ENCODE measurements around the gene RFX4. TPM values are rescaled to one million over a fixed set of nuclear protein-coding genes. Genes with fewer than 3 reads are reported as not detected.

The RFX4 gene
- total and polyA plus RNA-seq, 9 of the 15 experiments (the other 6 are each of a cell fraction or from before 2014, with no cell fraction given): not detected

- TF ChIP-seq MBD1 (CRISPR knock-in tag; IDR thresholded peaks at IDR 0.05) (no peak), STAT5A (IDR thresholded peaks at IDR 0.05; ENCODE audit: borderline replicate concordance, low read length) (no peak; the same call in 1 of the 2 replicates), BRF2 (IDR thresholded peaks at IDR 0.05; ENCODE audit: borderline replicate concordance, insufficient read depth, insufficient read length) (no peak), MIER1 (IDR thresholded peaks at IDR 0.05; ENCODE audit: low read depth) (no peak), ZBTB34 (CRISPR knock-in tag; IDR thresholded peaks at IDR 0.05) (no peak), FOS (IDR thresholded peaks at IDR 0.05; ENCODE audit: extremely low read depth, insufficient read length) (no peak), ELF4 (CRISPR knock-in tag; IDR thresholded peaks at IDR 0.05) (0 out of 2 replicates have a peak, but pooled peaks have one; percentile 18), ZNF121 (CRISPR knock-in tag; conservative IDR thresholded peaks at IDR 0.05) (no peak), ATF3 (IDR thresholded peaks at IDR 0.05) (peak; percentile 78), ATF3 (CRISPR knock-in tag; conservative IDR thresholded peaks at IDR 0.05) (peak; percentile 61; the same call in 1 of the 2 replicates), SREBF1 (IDR thresholded peaks at IDR 0.05; ENCODE audit: borderline replicate concordance, low read depth, low read length) (peak; percentile 56; the same call in 1 of the 2 replicates), SMC3 (conservative IDR thresholded peaks at IDR 0.05; ENCODE audit: insufficient read depth, low read depth, low read length) (no peak), CREB3 (tag; conservative IDR thresholded peaks at IDR 0.05; ENCODE audit: low read depth) (peak; percentile 70; the same call in 1 of the 2 replicates), MYBL2 (IDR thresholded peaks at IDR 0.05; ENCODE audit: low read depth) (peak; percentile 46; the same call in 1 of the 2 replicates), MYBL2 (CRISPR knock-in tag; IDR thresholded peaks at IDR 0.05; ENCODE audit: borderline replicate concordance) (no peak), CBX1 (IDR thresholded peaks at IDR 0.05; ENCODE audit: low read depth) (peak; percentile 82; the same call in 1 of the 2 replicates), C11orf30 (IDR thresholded peaks at IDR 0.05; ENCODE audit: low read depth) (no peak), ZNF143 (CRISPR knock-in tag; IDR thresholded peaks at IDR 0.05) (peak; percentile 98), HMGN3 (IDR thresholded peaks at IDR 0.05; ENCODE audit: borderline replicate concordance, extremely low read depth, insufficient read length, low read depth, low read length) (peak; percentile 74), TSC22D4 (tag; IDR thresholded peaks at IDR 0.05) (no peak), BMI1 (IDR thresholded peaks at IDR 0.05; ENCODE audit: low read length) (no peak), YBX1 (IDR thresholded peaks at IDR 0.05) (no peak)
Observed at GRCh38 chr12:106774005-106774807, 191.4 kb downstream of the RFX4 start, which contains the start of gene RIC8B (continued).
